Measurements from ENCODE around the gene SIRT6.

SIRT6 gene

DNA sequence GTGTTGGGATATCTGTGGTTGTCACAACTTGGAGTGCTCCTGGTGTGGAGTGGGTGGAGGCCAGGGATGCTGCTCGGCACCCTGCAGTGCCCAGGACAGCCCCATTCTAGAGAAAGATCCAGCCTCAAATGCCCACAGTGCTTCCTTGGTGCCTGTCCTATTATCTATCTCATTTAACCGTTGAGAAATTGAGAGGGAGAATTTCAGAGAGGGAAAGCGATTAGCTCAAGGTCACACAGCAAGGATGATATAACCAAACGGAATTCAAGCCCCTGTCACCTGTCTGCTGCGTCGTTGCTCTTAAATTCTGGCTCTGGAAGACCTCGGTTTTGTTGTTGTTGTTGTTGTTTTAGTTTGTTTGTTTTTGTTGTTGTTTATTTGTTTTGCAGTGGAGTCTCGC lies 13.6 kb upstream of the SIRT6 start:
- TF ChIP-seq, protein P1, sequence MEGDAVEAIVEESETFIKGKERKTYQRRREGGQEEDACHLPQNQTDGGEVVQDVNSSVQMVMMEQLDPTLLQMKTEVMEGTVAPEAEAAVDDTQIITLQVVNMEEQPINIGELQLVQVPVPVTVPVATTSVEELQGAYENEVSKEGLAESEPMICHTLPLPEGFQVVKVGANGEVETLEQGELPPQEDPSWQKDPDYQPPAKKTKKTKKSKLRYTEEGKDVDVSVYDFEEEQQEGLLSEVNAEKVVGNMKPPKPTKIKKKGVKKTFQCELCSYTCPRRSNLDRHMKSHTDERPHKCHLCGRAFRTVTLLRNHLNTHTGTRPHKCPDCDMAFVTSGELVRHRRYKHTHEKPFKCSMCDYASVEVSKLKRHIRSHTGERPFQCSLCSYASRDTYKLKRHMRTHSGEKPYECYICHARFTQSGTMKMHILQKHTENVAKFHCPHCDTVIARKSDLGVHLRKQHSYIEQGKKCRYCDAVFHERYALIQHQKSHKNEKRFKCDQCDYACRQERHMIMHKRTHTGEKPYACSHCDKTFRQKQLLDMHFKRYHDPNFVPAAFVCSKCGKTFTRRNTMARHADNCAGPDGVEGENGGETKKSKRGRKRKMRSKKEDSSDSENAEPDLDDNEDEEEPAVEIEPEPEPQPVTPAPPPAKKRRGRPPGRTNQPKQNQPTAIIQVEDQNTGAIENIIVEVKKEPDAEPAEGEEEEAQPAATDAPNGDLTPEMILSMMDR (IDR thresholded peaks at IDR 0.05), result no peak

- TF ChIP-seq, protein P1 (IDR thresholded peaks at IDR 0.05), result no peak
Measured at GRCh38 chr19:4194353-4194752, 12.0 kb upstream of the SIRT6 start.

DNA sequence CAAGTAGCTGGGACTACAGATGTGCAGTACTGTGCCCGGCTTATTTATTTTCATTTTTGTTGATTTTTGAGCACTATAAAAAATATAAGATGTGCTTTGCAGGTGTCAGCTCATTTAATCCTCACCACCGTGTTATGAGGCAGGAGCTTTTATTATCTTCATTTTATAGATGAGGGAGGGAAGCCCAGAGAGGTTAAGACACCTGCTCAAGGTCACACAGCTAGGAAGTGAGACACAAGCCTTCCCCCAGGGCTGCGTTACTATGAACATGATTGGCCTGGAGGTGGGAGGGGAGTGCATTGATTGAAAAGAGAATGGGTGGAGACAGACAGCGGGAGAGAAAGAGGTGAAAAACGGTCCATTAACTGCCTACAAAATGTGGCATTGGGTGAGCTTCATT lies 7.3 kb upstream of the SIRT6 start:
- TF ChIP-seq, protein P1 (IDR thresholded peaks at IDR 0.05), result no peak

DNA sequence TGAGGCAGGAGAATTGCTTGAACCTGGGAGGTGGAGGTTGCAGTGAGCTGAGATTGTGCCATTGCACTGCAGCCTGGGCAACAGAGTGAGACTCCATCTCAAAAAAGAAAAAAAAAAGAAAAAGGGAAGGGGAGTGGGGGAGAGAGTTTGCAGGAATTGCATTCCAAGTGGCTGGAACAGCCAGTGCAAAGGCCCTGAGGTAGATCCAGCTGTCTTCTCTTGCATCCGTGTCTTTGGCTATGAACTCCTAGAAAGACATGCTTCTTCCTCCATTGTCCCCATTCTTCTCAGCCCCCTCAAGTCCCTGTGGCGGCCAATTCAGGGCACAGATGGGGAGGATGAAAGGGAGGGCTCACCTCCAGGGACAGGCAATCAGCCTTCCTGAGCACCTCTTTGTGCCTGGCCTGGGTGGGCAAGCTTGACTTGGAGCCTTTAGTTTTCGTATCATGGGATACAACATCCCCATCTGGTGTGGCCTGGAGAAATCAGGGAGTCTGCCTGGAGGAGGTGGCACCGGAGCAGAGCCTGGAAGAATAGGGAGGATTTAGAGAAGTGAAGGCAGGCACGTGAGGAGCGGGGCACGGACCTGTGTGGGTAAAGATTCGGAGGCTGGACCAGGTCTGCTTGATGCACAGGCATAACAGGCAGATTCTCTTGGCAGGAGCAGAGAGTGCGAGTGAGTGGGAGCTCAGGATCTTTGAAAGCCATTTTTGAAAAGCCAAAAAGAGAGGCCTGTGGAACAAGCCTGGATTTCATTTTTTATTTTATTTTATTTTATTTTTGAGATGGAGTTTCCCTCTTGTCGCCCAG lies 5.2 kb upstream of the SIRT6 start:
- TF ChIP-seq, protein P1 (IDR thresholded peaks at IDR 0.05), result no peak

DNA sequence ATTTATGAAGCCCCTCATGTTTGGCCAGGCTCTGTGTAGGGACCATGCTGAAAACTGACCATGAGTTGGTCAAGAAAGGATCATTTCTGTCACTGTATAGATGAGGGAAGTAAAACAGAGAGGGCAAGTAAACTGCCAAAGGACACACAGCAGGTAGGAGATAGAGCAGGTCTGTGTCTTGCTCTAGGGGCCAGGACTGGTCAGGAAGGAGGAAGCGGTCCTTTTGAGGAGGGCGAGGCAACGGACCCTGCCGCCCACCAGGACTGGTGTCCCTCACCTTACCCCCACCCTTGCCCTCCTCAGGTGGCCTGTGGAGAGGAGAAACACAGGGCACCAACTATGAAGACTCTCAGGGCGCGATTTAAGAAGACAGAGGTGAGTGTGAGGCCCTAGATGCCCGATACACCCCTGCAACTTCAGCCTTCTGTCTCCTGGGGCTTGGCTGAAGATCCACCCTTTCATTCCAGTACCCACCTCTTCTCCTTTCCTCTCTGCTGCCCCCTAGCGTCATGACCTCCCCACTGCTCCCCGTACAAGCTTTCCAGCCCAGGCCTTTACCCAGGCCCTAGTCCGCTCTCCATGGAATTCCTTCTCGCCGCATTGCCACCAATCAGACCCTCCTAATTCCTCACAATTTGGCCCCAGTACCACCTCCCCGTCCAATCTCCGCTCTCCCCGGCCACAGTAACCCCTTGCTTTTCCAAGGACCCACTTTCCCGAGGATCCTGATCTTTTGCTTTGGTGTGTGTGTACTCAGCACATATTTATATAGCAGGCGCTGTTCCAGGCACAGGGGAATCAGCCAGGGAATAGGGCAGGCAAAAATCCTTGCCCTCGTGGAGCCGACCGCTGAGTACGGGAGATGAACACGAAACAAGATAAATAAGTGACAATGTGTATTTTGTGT lies 4.0 kb upstream of the SIRT6 start:
- TF ChIP-seq, protein P1 (IDR thresholded peaks at IDR 0.05), result peak; percentile 84

DNA sequence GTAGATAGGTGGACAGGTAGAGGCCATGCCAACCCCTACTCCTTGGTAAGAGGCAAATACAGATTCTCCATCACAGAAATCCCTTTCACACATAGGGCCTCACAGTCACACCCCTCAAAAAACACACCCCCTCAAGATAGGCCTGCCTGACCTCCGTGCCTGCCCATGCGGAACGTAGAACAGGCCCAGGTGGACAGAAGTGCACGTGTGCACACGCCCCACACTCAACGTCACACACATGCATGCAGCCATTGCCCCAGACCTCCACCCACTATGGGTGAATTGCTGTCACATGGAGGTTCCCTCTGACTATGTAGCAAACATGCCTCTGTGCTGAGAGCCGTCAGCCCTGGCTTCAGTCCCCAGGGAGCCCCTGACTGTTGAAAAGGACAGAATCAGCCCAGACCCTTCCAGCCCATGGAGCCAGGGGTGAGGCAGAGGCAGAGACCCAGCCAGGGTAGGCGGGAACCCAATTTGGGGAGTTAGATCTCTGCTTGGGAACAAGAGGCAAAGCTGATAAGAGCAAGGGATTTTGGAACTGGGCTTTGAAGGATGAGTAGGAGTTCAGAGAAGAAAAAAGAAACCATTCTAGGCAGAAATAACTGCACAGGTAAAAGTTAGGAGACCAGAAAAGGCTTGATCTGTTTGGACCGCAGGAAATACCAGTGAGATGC lies 3.2 kb upstream of the SIRT6 start:
- TF ChIP-seq, protein P1 (IDR thresholded peaks at IDR 0.05), result no peak

GRCh38 chr19:4184718-4185352 lies 2.5 kb upstream of the SIRT6 start:
- TF ChIP-seq, protein P1 (IDR thresholded peaks at IDR 0.05), result no peak
